Measurements from ENCODE around the gene ABCA7. TPM values are rescaled to one million over a fixed set of nuclear protein-coding genes. Genes with fewer than 3 reads are reported as not detected.

Gene ABCA7
- total RNA-seq, 1 experiment from 2014 or later = 91.4 TPM

- no peaks in the 10 kb centered on the region for H3K9me2 ChIP-seq (ENCODE audit: insufficient read depth)
- H3K9me3 ChIP-seq (ENCODE audit: control insufficient read depth in 1 of 2, insufficient read depth in 1 of 2, low read depth in 1 of 2, low read length in 2 of 2) = no peaks in the 10 kb centered on the region
- ChIA-PET RAD21 (ENCODE audit: low non-redundant PET in 1 of 2, low total read pairs in 2 of 2, uncharacterized antibody in 2 of 2, unreplicated experiment in 2 of 2) (no interaction called here), POLR2A (no interaction called here), CTCF (no interaction called here)
- no peak overlapping the region for H2AFZ ChIP-seq (ENCODE audit: low read depth, low read length, poor library complexity, severe bottlenecking)
- no peak overlapping the region for H3K9ac ChIP-seq (ENCODE audit: low read length)
- no peaks in the 10 kb centered on the region for H4K20me1 ChIP-seq (ENCODE audit: insufficient read depth)
- BruUV-seq (replicated peaks) = no TSS peak
- H3K4me2 ChIP-seq (ENCODE audit: low read length) = no peak overlapping the region
- H3K79me2 ChIP-seq (ENCODE audit: insufficient read depth, low read length) = no peaks in the 10 kb centered on the region
- intact Hi-C loops (cut with micrococcal nuclease) = no loop called here
- no peak overlapping the region for H3K4me3 ChIP-seq (replicated peaks in 1 of 2; ENCODE audit: low read depth in 1 of 2, low read length in 2 of 2)
- H3K36me3 ChIP-seq (ENCODE audit: control insufficient read depth in 1 of 2, insufficient read depth in 2 of 2, low read length in 2 of 2) = no peaks in the 10 kb centered on the region; a peak in 2 of 4 replicates
- TF ChIP-seq YY1 (IDR thresholded peaks at IDR 0.05; ENCODE audit: extremely low read depth, insufficient replicate concordance, low read depth, low read length) = no peak
- TF ChIP-seq, protein P1, sequence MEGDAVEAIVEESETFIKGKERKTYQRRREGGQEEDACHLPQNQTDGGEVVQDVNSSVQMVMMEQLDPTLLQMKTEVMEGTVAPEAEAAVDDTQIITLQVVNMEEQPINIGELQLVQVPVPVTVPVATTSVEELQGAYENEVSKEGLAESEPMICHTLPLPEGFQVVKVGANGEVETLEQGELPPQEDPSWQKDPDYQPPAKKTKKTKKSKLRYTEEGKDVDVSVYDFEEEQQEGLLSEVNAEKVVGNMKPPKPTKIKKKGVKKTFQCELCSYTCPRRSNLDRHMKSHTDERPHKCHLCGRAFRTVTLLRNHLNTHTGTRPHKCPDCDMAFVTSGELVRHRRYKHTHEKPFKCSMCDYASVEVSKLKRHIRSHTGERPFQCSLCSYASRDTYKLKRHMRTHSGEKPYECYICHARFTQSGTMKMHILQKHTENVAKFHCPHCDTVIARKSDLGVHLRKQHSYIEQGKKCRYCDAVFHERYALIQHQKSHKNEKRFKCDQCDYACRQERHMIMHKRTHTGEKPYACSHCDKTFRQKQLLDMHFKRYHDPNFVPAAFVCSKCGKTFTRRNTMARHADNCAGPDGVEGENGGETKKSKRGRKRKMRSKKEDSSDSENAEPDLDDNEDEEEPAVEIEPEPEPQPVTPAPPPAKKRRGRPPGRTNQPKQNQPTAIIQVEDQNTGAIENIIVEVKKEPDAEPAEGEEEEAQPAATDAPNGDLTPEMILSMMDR (IDR thresholded peaks at IDR 0.05 in 2 of 3, conservative IDR thresholded peaks at IDR 0.05 in 1 of 3; ENCODE audit: borderline replicate concordance in 1 of 3, insufficient read depth in 1 of 3, low read depth in 2 of 3, low read length in 2 of 3) = 0 out of 6 replicates have a peak, but pooled peaks of 1 of the 3 experiments have one; percentile 7
- DNase-seq (ENCODE audit: low read depth, low spot score) (no peak), ATAC-seq (no peak)
- H3K27me3 ChIP-seq (ENCODE audit: insufficient read depth, low read length) = no peaks in the 10 kb centered on the region
- H3K27ac ChIP-seq (ENCODE audit: low read depth, low read length) = no peak overlapping the region
- H3K4me1 ChIP-seq (ENCODE audit: control insufficient read depth in 1 of 2, insufficient read depth in 2 of 2, low read length in 2 of 2) = peaks cover under 1% of the 10 kb centered on the region in 2 experiments; a peak in 2 of 4 replicates
These were observed 33.1 kb upstream of the ABCA7 start for GRCh38 chr19:1006711-1007398.

GRCh38 chr19:1007399-1008251 lies 32.3 kb upstream of the ABCA7 start:
- DNase-seq (ENCODE audit: low read depth, low spot score) (no peak), ATAC-seq (0 out of 2 replicates have a peak, but pooled peaks have one; percentile 8)
- Histone ChIP-seq H3K4me3 (replicated peaks in 1 of 2; ENCODE audit: low read depth in 1 of 2, low read length in 2 of 2) (no peak overlapping the region), H2AFZ (ENCODE audit: low read depth, low read length, poor library complexity, severe bottlenecking) (no peak overlapping the region), H3K4me2 (ENCODE audit: low read length) (no peak overlapping the region), H3K79me2 (ENCODE audit: insufficient read depth, low read length) (no peaks in the 10 kb centered on the region; the same call in 1 of the 2 replicates), H3K27me3 (ENCODE audit: insufficient read depth, low read length) (no peaks in the 10 kb centered on the region), H3K9me3 (ENCODE audit: control insufficient read depth in 1 of 2, insufficient read depth in 1 of 2, low read depth in 1 of 2, low read length in 2 of 2) (no peaks in the 10 kb centered on the region), H3K9ac (ENCODE audit: low read length) (no peak overlapping the region), H3K9me2 (ENCODE audit: insufficient read depth) (no peaks in the 10 kb centered on the region), H4K20me1 (ENCODE audit: insufficient read depth) (no peaks in the 10 kb centered on the region), H3K36me3 (ENCODE audit: control insufficient read depth in 1 of 2, insufficient read depth in 2 of 2, low read length in 2 of 2) (no peaks in the 10 kb centered on the region; a peak in 2 of 4 replicates), H3K4me1 (ENCODE audit: control insufficient read depth in 1 of 2, insufficient read depth in 2 of 2, low read length in 2 of 2) (no peaks in the 10 kb centered on the region), H3K27ac (ENCODE audit: low read depth, low read length) (no peak overlapping the region)
- no TSS peak for BruUV-seq (replicated peaks)
- POLR2A ChIA-PET = no interaction called here
- TF ChIP-seq FOSL1 (IDR thresholded peaks at IDR 0.05; ENCODE audit: low read depth) (no peak), EGR1 (IDR thresholded peaks at IDR 0.05; ENCODE audit: low read depth) (no peak), MAX (IDR thresholded peaks at IDR 0.05) (no peak), ATF3 (IDR thresholded peaks at IDR 0.05) (no peak), ZFX (IDR thresholded peaks at IDR 0.05) (no peak), SP1 (IDR thresholded peaks at IDR 0.05; ENCODE audit: low read depth) (no peak), YY1 (IDR thresholded peaks at IDR 0.05; ENCODE audit: extremely low read depth, insufficient replicate concordance, low read depth, low read length) (no peak)
- RAD21 ChIA-PET (ENCODE audit: low non-redundant PET in 1 of 2, low total read pairs in 2 of 2, uncharacterized antibody in 2 of 2, unreplicated experiment in 2 of 2) = no interaction called here
- CTCF ChIA-PET = interaction anchor here (0.6 kb wide), 1 partner anchor 57 kb away, joined by 3 read pairs; no protein-coding TSS in a partner anchor
- intact Hi-C loops (cut with micrococcal nuclease) = no loop called here

Data from HCT116 (cell line).